GM18498 (cell line): Measurements from ENCODE around the gene GNAI3.

Experiments
- ATAC-seq: cut with Tn5 transposase; IDR thresholded peaks from one replicate; pipeline ENCODE4 v1.9.1; 2021; ENCODE audit warnings: mild to moderate bottlenecking, moderate library complexity; ENCODE audit not compliant: unreplicated experiment

GNAI3 gene

GRCh38 chr1:109634771-109635750, 86.6 kb downstream of the GNAI3 start:
- no peak for ATAC-seq

DNA sequence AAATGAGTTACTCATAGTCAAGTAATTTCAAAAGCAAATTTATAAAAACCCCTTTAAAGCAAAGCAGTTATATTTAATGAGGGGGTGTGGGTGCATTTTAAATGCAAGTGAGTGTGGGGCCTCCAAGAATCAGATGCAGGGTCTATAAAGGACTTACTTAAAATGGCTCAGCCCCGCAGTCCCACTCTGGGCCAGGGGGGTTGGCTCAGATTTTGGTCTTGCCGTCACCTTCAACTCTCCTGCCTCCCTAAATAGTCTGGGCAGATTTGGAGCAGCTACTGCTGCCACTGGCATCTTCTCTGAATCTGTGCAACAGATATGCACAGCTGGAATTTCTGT, 87.4 kb downstream of the GNAI3 start:
- ATAC-seq: no peak

DNA sequence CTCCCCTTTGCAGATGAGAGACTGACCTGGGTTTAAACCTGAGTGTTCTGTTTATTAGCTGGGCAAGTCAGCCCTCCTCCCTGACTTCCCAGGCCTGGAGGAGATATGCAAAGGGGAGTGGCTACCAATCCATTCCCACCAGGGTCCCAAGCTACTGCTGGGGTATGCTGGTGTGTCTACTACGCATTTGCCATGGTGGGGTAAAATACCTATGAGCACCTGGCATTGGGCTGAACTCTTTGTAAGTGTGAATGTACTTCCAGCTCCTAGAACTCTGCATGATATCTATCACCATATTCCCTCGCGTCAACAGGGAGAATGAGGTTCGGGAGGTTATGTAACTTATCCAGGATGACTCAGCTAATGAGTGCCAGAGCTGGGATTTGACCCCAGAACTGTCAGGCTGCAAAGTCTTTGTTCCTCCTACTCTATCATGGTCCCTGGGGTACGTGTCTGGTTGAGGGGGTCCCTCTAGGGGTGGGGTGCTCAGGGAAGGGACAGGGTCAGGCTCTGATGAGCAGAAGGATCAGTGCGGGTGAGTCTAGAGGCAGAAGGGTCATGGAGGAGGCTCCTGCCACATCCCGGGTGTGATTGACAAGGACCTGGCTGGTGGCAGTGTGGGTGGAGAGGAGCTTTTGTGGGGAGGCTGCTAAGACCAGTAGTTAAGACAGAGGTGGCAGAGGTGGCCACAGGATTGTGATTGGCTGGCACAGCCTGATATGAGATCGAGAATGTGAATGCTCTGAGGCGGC, 88.0 kb downstream of the GNAI3 start:
- no peak for ATAC-seq

DNA sequence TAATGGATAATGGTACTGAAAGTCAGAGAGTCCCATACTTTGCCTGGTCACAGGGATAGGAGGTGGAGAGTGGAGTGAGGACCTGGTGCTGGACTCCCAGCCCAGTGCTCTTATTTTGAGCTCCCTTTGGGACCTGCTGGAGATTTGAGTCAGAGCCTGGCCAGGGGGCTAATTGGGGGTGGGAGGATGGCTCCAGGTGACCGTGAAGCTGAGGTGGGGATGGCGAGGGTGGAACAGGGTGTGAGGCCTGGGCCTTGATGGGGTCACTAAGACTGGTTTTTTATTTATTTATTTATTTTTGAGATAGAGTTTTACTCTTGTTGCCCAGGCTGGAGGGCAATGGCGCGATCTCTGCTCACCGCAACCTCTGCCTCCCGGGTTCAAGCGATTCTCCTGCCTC, 89.0 kb downstream of the GNAI3 start:
- no peak for ATAC-seq

GRCh38 chr1:109639063-109639840, 90.8 kb downstream of the GNAI3 start:
- ATAC-seq: no peak

GRCh38 chr1:109639841-109640184, 91.4 kb downstream of the GNAI3 start:
- peak; percentile 1 for ATAC-seq

- peak; percentile 54 for ATAC-seq
Measured at GRCh38 chr1:109640285-109640865, 92.0 kb downstream of the GNAI3 start.

DNA sequence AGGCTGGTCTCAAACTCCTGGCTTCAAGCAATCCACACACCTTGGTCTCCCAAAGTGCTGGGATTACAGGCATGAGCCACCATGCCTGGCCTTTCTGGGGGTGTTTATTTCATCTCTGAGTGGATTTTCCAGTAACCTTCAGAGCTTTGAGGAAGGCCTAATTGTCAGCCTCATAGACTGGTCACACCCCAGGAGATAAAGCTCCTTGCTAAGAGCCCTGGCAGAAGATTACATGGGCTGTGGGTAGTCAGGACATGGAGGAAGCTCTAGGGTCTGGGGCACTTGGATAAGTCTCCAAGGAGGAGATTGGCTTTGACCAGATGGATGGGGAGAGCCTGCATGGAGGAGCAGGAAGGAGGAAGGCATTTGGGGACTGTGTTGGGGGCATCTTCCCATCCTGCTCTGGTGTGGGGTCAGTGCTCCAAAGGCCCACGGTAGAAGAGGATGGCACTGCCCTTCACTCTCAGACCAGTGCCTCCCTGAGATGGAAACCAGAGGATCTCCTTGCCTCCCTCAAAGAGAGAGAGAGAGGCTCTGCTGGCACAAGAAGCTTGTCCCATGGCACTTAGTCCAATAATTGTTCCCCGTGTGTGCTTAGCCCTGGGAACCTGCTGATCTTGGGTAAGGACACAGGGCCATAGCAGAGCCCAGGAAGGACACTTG, 92.8 kb downstream of the GNAI3 start:
- ATAC-seq: no peak

DNA sequence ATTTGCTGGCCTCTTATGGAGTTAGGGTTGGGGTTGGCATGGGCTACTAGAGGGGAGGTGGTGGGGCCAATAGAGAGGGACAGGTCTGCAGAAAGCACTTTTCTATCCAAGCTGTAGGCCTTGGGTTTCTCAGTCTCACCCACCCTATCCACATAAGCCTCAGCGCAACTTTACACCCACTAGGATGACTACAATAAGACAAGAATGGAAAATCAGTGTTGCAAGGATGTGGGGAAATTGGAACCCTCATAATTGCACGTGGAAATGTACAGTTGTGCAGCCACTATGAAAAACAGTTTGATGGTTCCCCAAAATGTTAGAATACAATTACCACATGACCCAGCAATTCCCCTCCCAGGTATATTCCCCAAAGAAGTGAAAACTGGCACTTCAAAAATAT, 93.4 kb downstream of the GNAI3 start:
- ATAC-seq: no peak

GRCh38 chr1:109642626-109643025, 94.2 kb downstream of the GNAI3 start:
- no peak for ATAC-seq

- peak; percentile 87 for ATAC-seq
Measured at GRCh38 chr1:109643385-109644230, 95.2 kb downstream of the GNAI3 start.

GRCh38 chr1:109644670-109645069, 96.3 kb downstream of the GNAI3 start:
- no peak for ATAC-seq

- no peak for ATAC-seq
Measured at GRCh38 chr1:109649491-109649914, 101.1 kb downstream of the GNAI3 start.

GRCh38 chr1:109650609-109651008, 102.2 kb downstream of the GNAI3 start:
- ATAC-seq: no peak

DNA sequence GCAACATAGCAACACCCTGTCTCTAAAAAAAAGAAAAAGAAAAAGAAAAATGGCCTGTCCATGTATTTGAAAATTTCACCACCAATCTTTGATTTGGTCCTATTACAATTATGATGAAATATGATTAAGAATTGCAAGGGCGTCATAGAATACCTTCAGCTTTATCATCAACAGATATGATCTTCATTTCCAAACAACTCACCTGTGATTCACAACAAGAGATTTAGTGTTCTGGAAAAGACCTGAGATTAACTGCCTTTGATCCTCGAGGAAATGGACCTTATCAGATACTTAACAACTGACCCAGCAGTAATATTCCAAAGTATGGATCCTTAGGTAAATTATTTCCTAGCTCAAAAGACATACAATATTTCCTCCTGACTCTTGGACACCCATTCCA, 104.0 kb downstream of the GNAI3 start:
- ATAC-seq: no peak

DNA sequence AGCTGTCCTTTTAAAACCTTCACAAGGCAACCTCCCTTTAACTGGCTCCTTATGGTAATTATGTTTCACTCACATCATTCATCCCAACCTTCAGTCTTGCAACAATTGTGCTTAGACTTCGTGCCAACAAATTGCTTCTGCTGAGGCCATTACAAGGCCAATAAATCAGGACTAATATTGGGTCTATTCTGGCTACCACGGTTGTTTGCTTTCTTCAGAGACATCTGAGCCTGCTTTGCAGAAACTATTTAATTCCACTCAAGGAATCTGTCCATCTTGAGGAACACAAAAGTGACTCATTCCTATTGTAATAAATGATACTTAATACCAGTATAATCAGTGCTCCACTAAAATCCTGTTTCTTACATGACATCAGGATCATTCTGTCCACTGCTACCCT, 104.9 kb downstream of the GNAI3 start:
- no peak for ATAC-seq

DNA sequence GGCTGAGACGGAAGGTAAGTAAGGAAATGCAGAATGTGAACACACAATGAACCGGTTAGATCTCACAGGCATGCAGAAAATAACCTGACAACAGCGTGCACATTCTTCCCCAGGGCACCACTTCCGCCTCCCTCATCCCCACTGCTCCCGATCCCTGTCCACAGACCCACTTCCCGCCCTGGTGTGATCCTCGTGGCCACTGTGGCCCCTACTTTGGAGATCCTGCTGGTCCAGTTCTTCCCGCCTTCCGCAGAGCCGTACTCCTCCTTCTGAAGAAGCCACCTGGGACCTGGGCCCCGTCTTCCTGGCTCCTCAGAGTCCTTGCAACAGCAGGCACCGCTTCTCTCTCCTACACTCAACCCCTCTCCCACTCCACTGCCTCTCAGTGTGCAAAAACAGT, 106.1 kb downstream of the GNAI3 start:
- ATAC-seq: no peak

- ATAC-seq: peak; percentile 97
Measured at GRCh38 chr1:109655615-109656519, 107.5 kb downstream of the GNAI3 start, which contains the start of gene GSTM4. Gene GSTM4, plus strand, starts transcription at chr1:109656099. Its CDS starts 291 bp downstream, at chr1:109656390.
